ENCODE results near the gene CCL26. TPM values are rescaled to one million over a fixed set of nuclear protein-coding genes. Genes with fewer than 3 reads are reported as not detected.

The CCL26 gene
- 1 to 10 TPM in 2 of 10 donors, under 1 TPM in 8; 0.51 to 1.7 (median 0.79) TPM for polyA plus RNA-seq (ENCODE audit: insufficient read length in 10 of 10)
- long read RNA-seq, donor 1 = 0 reads
- long read RNA-seq, donor 2 = 0 reads
- long read RNA-seq, donor 3 = 0 reads
- long read RNA-seq, donor 4, partial matches to known transcripts = 0 of 1 reads
- long read RNA-seq, donor 4, other reads (novel, unspliced or antisense) = 0 of 1 reads
- long read RNA-seq, donor 5, partial matches to known transcripts = 0 of 2 reads
- long read RNA-seq, donor 5, other reads (novel, unspliced or antisense) = 0 of 2 reads
- long read RNA-seq, donor 6, partial matches to known transcripts = 0 of 1 reads
- long read RNA-seq, donor 6, other reads (novel, unspliced or antisense) = 0 of 1 reads
- long read RNA-seq, donor 7 = 0 reads
- long read RNA-seq, donor 8 = 0 reads
- long read RNA-seq, donor 9 = 0 reads

DNA sequence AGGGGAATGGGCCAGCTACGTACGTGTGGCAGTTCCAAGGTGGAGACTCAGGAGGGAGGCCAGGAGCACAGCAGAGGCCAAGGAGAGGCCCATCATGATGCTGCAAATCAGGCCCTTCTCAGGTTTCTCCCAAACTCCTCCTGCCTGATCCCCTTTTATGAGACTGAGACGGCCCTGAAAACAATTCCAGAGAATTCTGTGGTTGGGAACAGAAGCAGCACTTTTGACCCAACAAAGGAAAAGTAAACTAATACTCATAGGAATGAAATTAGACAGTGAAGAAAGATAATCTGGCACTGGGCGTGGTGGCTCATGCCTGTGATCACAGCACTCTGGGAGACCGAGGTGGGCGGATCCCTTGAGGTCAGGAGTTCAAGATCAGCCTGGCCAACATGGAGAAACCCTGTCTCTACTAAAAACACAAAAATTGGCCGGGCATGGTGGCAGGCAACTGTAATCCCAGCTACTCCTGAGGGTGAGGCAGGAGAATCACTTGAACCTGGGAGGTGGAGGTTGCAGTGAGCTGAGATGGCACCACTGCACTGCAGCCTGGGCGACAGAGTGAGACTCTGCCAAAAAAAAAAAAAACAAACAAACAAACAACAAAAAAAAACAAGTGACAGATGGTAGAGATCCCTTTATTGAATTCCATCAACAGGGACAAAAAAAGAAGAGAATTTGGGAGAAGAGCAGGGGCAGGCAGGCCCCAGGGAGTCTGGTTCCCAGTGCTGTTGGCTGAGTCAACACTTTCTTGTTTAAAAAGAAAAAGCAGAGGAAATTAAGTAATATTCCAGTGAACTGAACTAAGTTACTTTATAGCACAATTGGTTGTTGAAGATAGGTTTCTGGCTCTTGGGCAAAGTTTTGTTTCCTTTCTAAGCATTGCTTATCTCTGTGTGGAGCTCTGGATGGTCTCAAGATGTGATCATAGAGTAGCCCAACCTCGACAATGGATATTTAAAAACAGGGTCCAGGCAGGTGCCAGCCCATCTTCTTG, at the start of gene CCL26:
CCL26 (minus strand) TSS at position 131 of the 997 bp plus-strand sequence; CDS start at position 96, 35 bp downstream.
- peak in 1 of 3 donors; percentile 86 for DNase-seq

- DNase-seq = no peak
These were observed 48.7 kb upstream of the CCL26 start for GRCh38 chr7:75820688-75821087.

GRCh38 chr7:75819711-75820110, 47.7 kb upstream of the CCL26 start:
- peak in 1 of 3 donors; percentile 13 for DNase-seq

- no peak for DNase-seq
These were observed 46.5 kb upstream of the CCL26 start for GRCh38 chr7:75818472-75818871.

GRCh38 chr7:75817116-75817515, 45.1 kb upstream of the CCL26 start:
- no peak for DNase-seq

- no peak for DNase-seq
These were observed 43.5 kb upstream of the CCL26 start for GRCh38 chr7:75815418-75816064.

DNA sequence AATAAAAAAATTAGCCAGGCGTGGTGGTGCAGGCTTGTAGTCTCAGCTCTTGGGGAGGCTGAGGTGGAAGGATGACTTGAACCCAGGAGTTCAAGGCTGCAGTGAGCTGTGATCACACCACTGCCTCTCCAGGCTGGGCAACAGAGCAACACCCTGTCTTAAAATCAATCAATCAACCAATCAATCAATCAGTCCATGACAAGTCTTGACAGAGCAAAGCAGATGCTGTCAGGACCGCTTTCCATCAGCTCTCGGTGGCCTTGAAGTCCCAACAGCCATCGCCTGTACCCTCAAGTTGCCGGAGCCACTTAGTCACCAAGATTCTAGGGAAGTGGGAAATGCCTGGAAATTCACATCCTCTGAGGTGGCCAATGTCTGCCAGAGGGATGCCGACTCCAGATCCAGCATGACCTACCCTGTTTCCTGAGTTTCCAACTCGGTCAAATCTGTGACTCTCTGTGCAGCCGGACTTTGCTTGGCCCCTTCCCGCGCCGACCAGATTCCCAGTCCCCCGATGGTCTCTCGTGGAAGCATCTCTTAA, 42.5 kb upstream of the CCL26 start:
- peak in 1 of 3 donors; percentile 17 for DNase-seq

GRCh38 chr7:75813781-75814236, 41.8 kb upstream of the CCL26 start, which contains the start of gene CCL24:
CCL24 (minus strand) TSS chr7:75813806; CDS start chr7:75813715, 91 bp downstream.
- no peak for DNase-seq

GRCh38 chr7:75813084-75813483, 41.1 kb upstream of the CCL26 start:
- DNase-seq = no peak

- no peak for DNase-seq
These were observed 40.1 kb upstream of the CCL26 start for GRCh38 chr7:75811894-75812678.

GRCh38 chr7:75809396-75809795, 37.4 kb upstream of the CCL26 start:
- no peak for DNase-seq

- peak in 1 of 3 donors; percentile 19 for DNase-seq
These were observed 36.1 kb upstream of the CCL26 start for GRCh38 chr7:75808106-75808505.

- DNase-seq = no peak
These were observed 35.4 kb upstream of the CCL26 start for GRCh38 chr7:75807452-75807851.

DNA sequence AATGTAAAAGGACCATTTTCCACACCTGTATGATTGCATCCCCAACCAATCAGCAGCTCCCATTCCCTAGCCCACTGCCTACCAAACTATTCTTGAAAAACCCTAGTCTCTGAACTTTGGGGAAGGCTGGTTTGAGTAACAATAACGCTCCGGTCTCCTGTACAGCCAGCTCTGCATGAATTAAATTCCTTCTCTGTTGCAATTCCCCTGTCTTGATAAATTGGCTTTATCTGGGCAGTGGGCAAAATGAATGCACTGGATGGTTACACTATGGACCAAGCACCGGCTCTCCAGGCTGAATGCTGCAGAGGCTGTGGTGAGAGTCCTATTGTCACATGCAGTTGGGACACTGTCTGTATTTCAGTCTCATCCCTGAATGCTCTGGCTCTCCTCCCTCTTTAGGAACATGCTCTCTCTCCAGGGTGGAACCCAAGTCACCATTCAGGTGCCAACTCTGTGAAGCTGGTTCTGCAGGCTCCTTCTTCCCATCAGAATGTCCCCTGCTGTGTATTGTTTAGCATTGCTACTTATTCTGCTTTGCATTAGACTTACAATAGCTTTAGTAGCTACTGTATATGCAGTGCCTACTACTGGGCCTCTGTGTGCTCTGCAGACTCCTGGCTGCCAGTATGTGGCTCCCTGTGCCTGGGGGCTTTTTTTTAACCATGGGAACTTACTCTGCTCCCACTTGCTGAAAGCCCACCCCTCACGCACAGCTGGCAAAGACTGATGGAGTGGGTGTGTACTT, 34.7 kb upstream of the CCL26 start:
- DNase-seq = no peak

- DNase-seq = no peak
These were observed 32.7 kb upstream of the CCL26 start for GRCh38 chr7:75804705-75805104.

- DNase-seq = no peak
These were observed 32.0 kb upstream of the CCL26 start for GRCh38 chr7:75804004-75804403.

GRCh38 chr7:75802552-75802821, 30.5 kb upstream of the CCL26 start:
- DNase-seq = no peak

DNA sequence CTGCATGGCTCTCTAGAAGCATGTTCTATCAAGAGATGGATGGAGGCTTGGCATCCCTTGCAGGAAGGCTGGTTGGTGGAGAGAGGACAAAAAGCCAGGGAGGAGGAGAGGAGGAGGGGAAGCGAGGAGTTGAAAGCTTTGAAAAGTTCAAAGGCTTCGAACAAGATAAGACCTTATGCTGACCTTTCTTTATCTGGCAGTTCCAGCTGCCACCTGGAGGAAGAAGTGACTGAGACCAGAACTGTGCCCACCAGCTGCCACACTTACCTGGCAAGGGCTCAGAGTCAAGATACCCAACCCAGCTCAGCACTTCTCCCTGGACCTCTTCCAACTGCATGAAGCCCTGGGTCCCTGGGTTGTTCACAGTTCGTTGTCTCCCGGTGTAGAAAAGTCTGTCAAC, 26.8 kb upstream of the CCL26 start:
- no peak for DNase-seq

DNA sequence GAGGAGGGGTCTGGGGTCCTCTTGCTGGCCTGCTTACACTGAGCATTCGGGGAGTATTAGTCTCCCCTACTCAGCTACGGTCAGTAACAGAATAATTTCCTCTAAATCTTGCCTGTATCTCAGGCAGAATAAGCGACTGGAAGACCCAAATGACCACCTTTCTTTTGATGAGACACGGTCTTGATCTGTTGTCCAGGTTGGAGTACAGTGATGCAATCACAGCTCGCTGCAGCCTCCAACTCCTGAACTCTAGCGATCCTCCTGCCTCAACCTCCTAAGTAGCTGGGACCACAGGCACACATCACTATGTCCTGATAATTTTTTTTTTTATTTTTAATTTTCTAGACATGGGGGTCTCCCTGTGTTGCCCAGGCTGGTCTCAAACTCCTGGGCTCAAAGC, 24.4 kb upstream of the CCL26 start:
- no peak for DNase-seq

DNA sequence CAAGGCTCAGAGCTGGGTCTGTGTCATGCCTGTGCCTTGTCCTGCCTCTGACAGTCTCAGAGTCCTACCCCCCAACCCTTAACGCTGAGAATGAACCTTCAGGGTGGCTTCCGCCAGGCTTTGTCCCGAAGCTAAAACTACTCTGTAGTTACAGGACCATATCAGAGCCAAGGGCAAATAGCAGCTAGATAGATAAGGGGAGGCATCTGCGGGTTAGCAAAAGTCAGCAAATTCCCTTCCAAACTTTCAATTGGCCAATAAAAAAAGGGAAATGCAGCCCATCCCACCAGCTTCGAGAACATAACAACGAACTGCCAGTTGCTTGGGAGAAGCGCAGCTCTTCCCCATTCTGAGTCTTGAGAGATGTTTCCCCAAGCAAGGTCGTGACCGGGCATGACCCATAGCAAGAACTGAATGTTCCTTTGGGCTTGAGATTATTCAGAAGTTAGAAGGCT, 23.8 kb upstream of the CCL26 start:
- DNase-seq = peak in 1 of 3 donors; percentile 36
